Cardiac muscle cell (in vitro differentiated cells and primary cell): Measurements from ENCODE around the gene OSBPL3. TPM values are rescaled to one million over a fixed set of nuclear protein-coding genes. Genes with fewer than 3 reads are reported as not detected.

ENCODE experiments used
- DNase-seq, 2 donors: peaks; one replicate each; pipeline versions ENCODE4 v3.0.0 to v3.0.0-alpha.2; 2010 to 2017; ENCODE audit warnings: low read depth in 1 of 2, low spot score in 1 of 2
- H3K27ac ChIP-seq: fragments of 200-600 bp; sonication (generic); 2 replicates; pipeline ENCODE4 v1.5.1; 2016
- H3K27me3 ChIP-seq: fragments of 200-600 bp; sonication (generic); 2 replicates; pipeline ENCODE4 v1.6.0; 2016; ENCODE audit warnings: control low read depth
- H3K36me3 ChIP-seq: fragments of 200-600 bp; sonication (generic); 2 replicates; pipeline ENCODE4 v1.5.1; 2016; ENCODE audit warnings: control low read depth
- H3K4me1 ChIP-seq: fragments of 200-600 bp; sonication (generic); 2 replicates; pipeline ENCODE4 v1.8.1; 2017; ENCODE audit warnings: low read depth, mild to moderate bottlenecking, mixed run types
- H3K4me3 ChIP-seq: fragments of 200-600 bp; sonication (generic); 2 replicates; pipeline ENCODE4 v1.5.1; 2016; ENCODE audit warnings: mild to moderate bottlenecking
- H3K9me3 ChIP-seq: fragments of 200-600 bp; sonication (generic); 2 replicates; pipeline ENCODE4 v1.5.1; 2017; ENCODE audit warnings: low read depth, mild to moderate bottlenecking, control low read depth
- polyA plus RNA-seq: library from polyadenylated mRNA; unstranded; fragments of >200 nt; fragmentation: Nextera tagmentation; extraction: Ambion mirVana; gene quantifications from 2 replicates; pipeline ENCODE4 v1.2.1, GENCODE V29; 2016
- total RNA-seq: library from RNA; depleted of rRNA; stranded (reverse); fragments of >200 nt; gene quantifications from 2 replicates; pipeline ENCODE4 v1.2.3, GENCODE V29; 2016
- TF ChIP-seq, protein P1 (sequence below): IDR thresholded peaks from 2 replicates; pipeline ENCODE4 v1.5.1; 2012; ENCODE audit warnings: low read depth, mild to moderate bottlenecking, low read length

Gene OSBPL3
- total and polyA plus RNA-seq, 2 experiments from 2014 or later, result 7.5 to 8.2 TPM

GRCh38 chr7:24959735-24960485, 20.1 kb downstream of the OSBPL3 start:
- no peak for DNase-seq
- H3K4me1 ChIP-seq, result no peaks in the 10 kb centered on the region
- TF ChIP-seq, protein P1, sequence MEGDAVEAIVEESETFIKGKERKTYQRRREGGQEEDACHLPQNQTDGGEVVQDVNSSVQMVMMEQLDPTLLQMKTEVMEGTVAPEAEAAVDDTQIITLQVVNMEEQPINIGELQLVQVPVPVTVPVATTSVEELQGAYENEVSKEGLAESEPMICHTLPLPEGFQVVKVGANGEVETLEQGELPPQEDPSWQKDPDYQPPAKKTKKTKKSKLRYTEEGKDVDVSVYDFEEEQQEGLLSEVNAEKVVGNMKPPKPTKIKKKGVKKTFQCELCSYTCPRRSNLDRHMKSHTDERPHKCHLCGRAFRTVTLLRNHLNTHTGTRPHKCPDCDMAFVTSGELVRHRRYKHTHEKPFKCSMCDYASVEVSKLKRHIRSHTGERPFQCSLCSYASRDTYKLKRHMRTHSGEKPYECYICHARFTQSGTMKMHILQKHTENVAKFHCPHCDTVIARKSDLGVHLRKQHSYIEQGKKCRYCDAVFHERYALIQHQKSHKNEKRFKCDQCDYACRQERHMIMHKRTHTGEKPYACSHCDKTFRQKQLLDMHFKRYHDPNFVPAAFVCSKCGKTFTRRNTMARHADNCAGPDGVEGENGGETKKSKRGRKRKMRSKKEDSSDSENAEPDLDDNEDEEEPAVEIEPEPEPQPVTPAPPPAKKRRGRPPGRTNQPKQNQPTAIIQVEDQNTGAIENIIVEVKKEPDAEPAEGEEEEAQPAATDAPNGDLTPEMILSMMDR, result no peak
- no peaks in the 10 kb centered on the region for H3K9me3 ChIP-seq
- H3K27ac ChIP-seq, result no peak overlapping the region
- no peak overlapping the region for H3K4me3 ChIP-seq
- no peaks in the 10 kb centered on the region for H3K36me3 ChIP-seq
- no peaks in the 10 kb centered on the region for H3K27me3 ChIP-seq

GRCh38 chr7:24958399-24958798, 21.6 kb downstream of the OSBPL3 start:
- DNase-seq, result no peak
- no peaks in the 10 kb centered on the region for H3K4me1 ChIP-seq
- TF ChIP-seq, protein P1, result no peak
- no peak overlapping the region for H3K4me3 ChIP-seq
- H3K27me3 ChIP-seq, result no peaks in the 10 kb centered on the region
- H3K9me3 ChIP-seq, result no peaks in the 10 kb centered on the region
- no peaks in the 10 kb centered on the region for H3K36me3 ChIP-seq
- H3K27ac ChIP-seq, result no peak overlapping the region

- TF ChIP-seq, protein P1, result no peak
- Histone ChIP-seq H3K27ac (no peak overlapping the region), H3K4me3 (no peak overlapping the region), H3K4me1 (no peaks in the 10 kb centered on the region), H3K27me3 (no peaks in the 10 kb centered on the region), H3K9me3 (no peaks in the 10 kb centered on the region), H3K36me3 (no peaks in the 10 kb centered on the region)
- no peak for DNase-seq
Measured at GRCh38 chr7:24956021-24956420, 24.0 kb downstream of the OSBPL3 start.

GRCh38 chr7:24955313-24955712, 24.7 kb downstream of the OSBPL3 start:
- H3K4me1 ChIP-seq, result no peaks in the 10 kb centered on the region
- H3K9me3 ChIP-seq, result no peaks in the 10 kb centered on the region
- H3K27me3 ChIP-seq, result no peaks in the 10 kb centered on the region
- H3K36me3 ChIP-seq, result no peaks in the 10 kb centered on the region
- no peak for DNase-seq
- no peak overlapping the region for H3K27ac ChIP-seq
- TF ChIP-seq, protein P1, result no peak
- H3K4me3 ChIP-seq, result no peak overlapping the region

GRCh38 chr7:24952464-24952863, 27.5 kb downstream of the OSBPL3 start:
- TF ChIP-seq, protein P1, result no peak
- Histone ChIP-seq H3K9me3 (no peaks in the 10 kb centered on the region), H3K27me3 (no peaks in the 10 kb centered on the region), H3K4me3 (no peak overlapping the region), H3K36me3 (no peaks in the 10 kb centered on the region), H3K27ac (no peak overlapping the region), H3K4me1 (no peaks in the 10 kb centered on the region)
- no peak for DNase-seq
